Measurements from ENCODE around the gene SOX1. TPM values are rescaled to one million over a fixed set of nuclear protein-coding genes. Genes with fewer than 3 reads are reported as not detected.

The SOX1 gene
- total and polyA plus RNA-seq, 9 of the 15 experiments (the other 6 are each of a cell fraction or from before 2014, with no cell fraction given) = not detected

DNA sequence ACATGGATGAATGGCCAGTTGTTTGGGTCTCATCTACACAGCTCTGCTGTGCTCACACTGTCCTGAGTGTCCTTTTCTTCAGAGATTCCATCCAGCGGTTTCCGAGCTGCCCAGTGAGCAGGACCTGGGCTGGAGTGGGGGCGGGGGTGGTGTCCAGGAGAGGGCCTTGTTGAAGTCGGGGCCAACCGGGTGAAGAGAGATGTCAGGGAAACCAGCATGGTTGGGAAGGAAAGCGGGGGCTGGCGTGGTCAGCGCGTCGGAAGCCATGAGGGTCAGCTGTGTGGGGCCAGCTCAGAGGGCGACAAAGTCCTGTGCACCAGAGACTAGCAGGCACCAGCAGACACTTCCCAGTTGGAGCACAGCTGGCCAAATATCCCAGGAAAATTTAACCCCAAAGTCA lies 37.8 kb upstream of the SOX1 start:
- H3K27me3 ChIP-seq (ENCODE audit: control insufficient read depth in 2 of 2, insufficient read depth in 2 of 2, low read length in 2 of 2) = peaks cover 0 to 25% of the 10 kb centered on the region in 2 experiments; a peak in 2 of 5 replicates
- no peaks in the 10 kb centered on the region for H3K36me3 ChIP-seq (ENCODE audit: control insufficient read depth, insufficient read depth, low read length)
- CTCF ChIA-PET (ENCODE audit: low intra/inter-chr PET ratio) = no interaction called here
- no peak overlapping the region for H3K9ac ChIP-seq (ENCODE audit: insufficient read depth in 1 of 2, low read depth in 2 of 2, low read length in 2 of 2)
- H2AFZ ChIP-seq (ENCODE audit: low read depth, low read length) = no peak overlapping the region
- no peaks in the 10 kb centered on the region for H3K9me1 ChIP-seq (ENCODE audit: control insufficient read depth, insufficient read depth, low read length)
- no TSS peak for BruUV-seq (replicated peaks)
- H3K4me1 ChIP-seq (replicated peaks in 1 of 2; ENCODE audit: control insufficient read depth in 2 of 2, insufficient read depth in 2 of 2, low read length in 2 of 2) = no peaks in the 10 kb centered on the region
- FAIRE-seq (no peak), DNase-seq (ENCODE audit: extremely low read depth in 1 of 4, low spot score in 3 of 4) (no peak), ATAC-seq (no peak)
- in situ Hi-C loops (cut with MboI) (no loop called here), intact Hi-C loops (cut with micrococcal nuclease) (no loop called here)
- no peaks in the 10 kb centered on the region for H3K79me2 ChIP-seq (ENCODE audit: control insufficient read depth, insufficient read depth, low read length)
- H4K20me1 ChIP-seq (replicated peaks; ENCODE audit: control insufficient read depth, insufficient read depth, low read length) = no peaks in the 10 kb centered on the region
- no peak overlapping the region for H3K4me3 ChIP-seq
- H3K27ac ChIP-seq (ENCODE audit: extremely low read depth, low read depth, low read length) = no peak overlapping the region
- TF ChIP-seq, protein P1, sequence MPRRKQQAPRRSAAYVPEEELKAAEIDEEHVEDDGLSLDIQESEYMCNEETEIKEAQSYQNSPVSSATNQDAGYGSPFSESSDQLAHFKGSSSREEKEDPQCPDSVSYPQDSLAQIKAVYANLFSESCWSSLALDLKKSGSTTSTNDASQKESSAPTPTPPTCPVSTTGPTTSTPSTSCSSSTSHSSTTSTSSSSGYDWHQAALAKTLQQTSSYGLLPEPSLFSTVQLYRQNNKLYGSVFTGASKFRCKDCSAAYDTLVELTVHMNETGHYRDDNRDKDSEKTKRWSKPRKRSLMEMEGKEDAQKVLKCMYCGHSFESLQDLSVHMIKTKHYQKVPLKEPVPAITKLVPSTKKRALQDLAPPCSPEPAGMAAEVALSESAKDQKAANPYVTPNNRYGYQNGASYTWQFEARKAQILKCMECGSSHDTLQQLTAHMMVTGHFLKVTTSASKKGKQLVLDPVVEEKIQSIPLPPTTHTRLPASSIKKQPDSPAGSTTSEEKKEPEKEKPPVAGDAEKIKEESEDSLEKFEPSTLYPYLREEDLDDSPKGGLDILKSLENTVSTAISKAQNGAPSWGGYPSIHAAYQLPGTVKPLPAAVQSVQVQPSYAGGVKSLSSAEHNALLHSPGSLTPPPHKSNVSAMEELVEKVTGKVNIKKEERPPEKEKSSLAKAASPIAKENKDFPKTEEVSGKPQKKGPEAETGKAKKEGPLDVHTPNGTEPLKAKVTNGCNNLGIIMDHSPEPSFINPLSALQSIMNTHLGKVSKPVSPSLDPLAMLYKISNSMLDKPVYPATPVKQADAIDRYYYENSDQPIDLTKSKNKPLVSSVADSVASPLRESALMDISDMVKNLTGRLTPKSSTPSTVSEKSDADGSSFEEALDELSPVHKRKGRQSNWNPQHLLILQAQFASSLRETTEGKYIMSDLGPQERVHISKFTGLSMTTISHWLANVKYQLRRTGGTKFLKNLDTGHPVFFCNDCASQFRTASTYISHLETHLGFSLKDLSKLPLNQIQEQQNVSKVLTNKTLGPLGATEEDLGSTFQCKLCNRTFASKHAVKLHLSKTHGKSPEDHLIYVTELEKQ (CRISPR knock-in tag; IDR thresholded peaks at IDR 0.05) = no peak
- no peak for TF ChIP-seq OTX1 (CRISPR knock-in tag; IDR thresholded peaks at IDR 0.05)
- TF ChIP-seq NFATC3 (IDR thresholded peaks at IDR 0.05) = no peak
- TF ChIP-seq ZC3H8 (IDR thresholded peaks at IDR 0.05) = no peak
- H3K4me2 ChIP-seq (ENCODE audit: insufficient read depth, low read length) = no peak overlapping the region
- no peaks in the 10 kb centered on the region for H3K9me3 ChIP-seq (replicated peaks; ENCODE audit: control insufficient read depth, insufficient read depth, low read depth, low read length)
- 0% methylated on average over 8 of the region's 11 CpGs for WGBS (ENCODE audit: insufficient coverage, low coverage, missing lambda C conversion rate)
- POLR2A ChIA-PET = no interaction called here

Data from K562 (cell line).